Measurements from ENCODE around the gene FCRL5.

The FCRL5 gene

DNA sequence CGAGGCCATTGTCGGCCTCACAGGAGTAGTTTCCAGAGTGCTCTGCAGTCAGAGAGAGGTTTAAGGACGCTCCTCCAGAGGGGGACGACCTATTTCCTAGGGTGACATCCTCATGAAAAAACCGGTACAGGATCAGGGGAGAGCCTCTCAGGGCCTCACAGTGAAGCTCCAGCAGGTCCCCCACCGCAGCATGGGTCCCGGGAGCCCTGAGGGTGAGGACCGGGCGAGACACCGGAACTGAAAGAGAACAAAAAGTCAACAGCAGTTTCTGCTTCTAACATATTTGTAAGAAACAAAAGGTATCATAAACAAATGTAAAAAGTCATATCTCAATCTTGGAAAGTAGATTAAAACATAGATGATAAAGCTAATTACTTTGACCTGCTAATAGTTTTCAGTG, 31.3 kb downstream of the FCRL5 start:
- H3K4me1 ChIP-seq (ENCODE audit: control insufficient read depth, insufficient read depth, low read length) = no peaks in the 10 kb centered on the region
- H3K9ac ChIP-seq (ENCODE audit: low read length) = no peak overlapping the region
- H3K27ac ChIP-seq (ENCODE audit: low read depth, low read length) = no peak overlapping the region
- H3K9me3 ChIP-seq (ENCODE audit: control insufficient read depth, insufficient read depth, low read depth, low read length) = no peaks in the 10 kb centered on the region
- H3K4me3 ChIP-seq (ENCODE audit: low read depth, low read length) = no peak overlapping the region
- no peaks in the 10 kb centered on the region for H3K36me3 ChIP-seq (ENCODE audit: control insufficient read depth, insufficient read depth, low read length)
- no peaks in the 10 kb centered on the region for H3K27me3 ChIP-seq (ENCODE audit: control insufficient read depth, insufficient read depth, low read length)

GRCh38 chr1:157520386-157520935, 31.9 kb downstream of the FCRL5 start:
- H3K9me3 ChIP-seq (ENCODE audit: control insufficient read depth, insufficient read depth, low read depth, low read length) = no peaks in the 10 kb centered on the region
- H3K4me1 ChIP-seq (ENCODE audit: control insufficient read depth, insufficient read depth, low read length) = no peaks in the 10 kb centered on the region
- H3K27me3 ChIP-seq (ENCODE audit: control insufficient read depth, insufficient read depth, low read length) = no peaks in the 10 kb centered on the region
- no peak overlapping the region for H3K27ac ChIP-seq (ENCODE audit: low read depth, low read length)
- H3K4me3 ChIP-seq (ENCODE audit: low read depth, low read length) = no peak overlapping the region
- no peaks in the 10 kb centered on the region for H3K36me3 ChIP-seq (ENCODE audit: control insufficient read depth, insufficient read depth, low read length)
- H3K9ac ChIP-seq (ENCODE audit: low read length) = no peak overlapping the region

DNA sequence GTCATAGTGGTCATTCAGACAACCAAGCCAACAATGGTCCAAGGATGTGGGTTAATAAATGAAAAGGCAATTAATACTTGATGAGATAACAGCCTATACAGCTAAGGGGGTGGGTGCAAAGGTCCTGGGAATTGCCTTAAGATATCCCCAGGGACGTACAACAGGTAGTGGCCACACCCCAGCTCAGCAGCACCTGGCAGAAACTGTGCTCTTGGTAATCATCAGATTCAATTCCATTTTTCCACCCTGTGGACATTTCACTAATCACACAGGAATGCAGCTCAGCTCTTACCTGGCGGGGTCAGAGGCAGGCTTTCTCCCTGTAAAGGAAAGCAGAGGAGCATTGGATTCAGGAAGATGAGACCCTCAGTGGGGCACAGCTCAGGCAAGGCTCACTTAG, 32.9 kb downstream of the FCRL5 start:
- Histone ChIP-seq H3K4me1 (ENCODE audit: control insufficient read depth, insufficient read depth, low read length) (no peaks in the 10 kb centered on the region), H3K36me3 (ENCODE audit: control insufficient read depth, insufficient read depth, low read length) (no peaks in the 10 kb centered on the region), H3K27me3 (ENCODE audit: control insufficient read depth, insufficient read depth, low read length) (no peaks in the 10 kb centered on the region), H3K9ac (ENCODE audit: low read length) (no peak overlapping the region), H3K4me3 (ENCODE audit: low read depth, low read length) (no peak overlapping the region), H3K9me3 (ENCODE audit: control insufficient read depth, insufficient read depth, low read depth, low read length) (no peaks in the 10 kb centered on the region), H3K27ac (ENCODE audit: low read depth, low read length) (no peak overlapping the region)

DNA sequence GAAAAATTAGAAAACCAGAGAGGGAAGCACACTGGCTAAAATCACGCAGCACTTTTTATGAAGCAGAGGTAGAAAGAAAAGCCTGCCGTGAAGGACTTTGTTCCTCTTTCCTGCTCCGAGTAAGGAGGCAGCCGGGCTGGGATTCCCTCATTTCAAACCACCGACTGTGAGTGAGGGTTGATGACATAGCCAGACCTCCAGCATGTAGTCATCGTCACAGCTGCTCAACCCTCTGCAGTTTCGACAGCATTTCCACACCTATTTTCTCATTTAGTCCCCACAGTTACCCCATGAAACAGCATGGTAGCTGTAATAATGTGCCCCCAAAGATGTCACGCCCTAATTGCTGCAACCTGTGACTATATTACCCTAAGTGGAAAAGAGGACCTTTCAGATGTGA, 35.3 kb downstream of the FCRL5 start:
- Histone ChIP-seq H3K36me3 (ENCODE audit: control insufficient read depth, insufficient read depth, low read length) (no peaks in the 10 kb centered on the region), H3K27me3 (ENCODE audit: control insufficient read depth, insufficient read depth, low read length) (no peaks in the 10 kb centered on the region), H3K4me3 (ENCODE audit: low read depth, low read length) (no peak overlapping the region), H3K9me3 (ENCODE audit: control insufficient read depth, insufficient read depth, low read depth, low read length) (no peaks in the 10 kb centered on the region), H3K9ac (ENCODE audit: low read length) (no peak overlapping the region), H3K27ac (ENCODE audit: low read depth, low read length) (no peak overlapping the region), H3K4me1 (ENCODE audit: control insufficient read depth, insufficient read depth, low read length) (no peaks in the 10 kb centered on the region)

DNA sequence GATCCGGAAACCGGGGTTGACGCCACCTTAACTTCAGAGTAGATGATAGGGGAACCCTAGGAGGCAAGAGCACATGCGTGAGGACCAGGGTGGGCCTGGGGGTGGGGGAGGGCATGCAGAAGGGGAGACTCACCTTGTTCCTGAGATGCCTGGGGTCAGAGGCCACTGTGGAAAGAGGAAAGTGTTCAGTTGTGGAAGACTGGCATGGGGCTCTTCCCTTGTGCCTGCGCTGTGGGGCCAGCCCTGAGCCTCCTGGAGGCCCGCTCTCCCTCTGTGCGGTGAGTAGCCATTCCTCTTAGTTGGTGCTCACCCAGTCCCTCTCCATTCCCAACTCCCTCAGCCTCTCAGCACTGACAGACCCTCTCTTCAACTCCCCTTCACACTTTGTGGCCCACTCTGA, 36.6 kb downstream of the FCRL5 start:
- Histone ChIP-seq H3K27ac (ENCODE audit: low read depth, low read length) (no peak overlapping the region), H3K36me3 (ENCODE audit: control insufficient read depth, insufficient read depth, low read length) (no peaks in the 10 kb centered on the region), H3K9me3 (ENCODE audit: control insufficient read depth, insufficient read depth, low read depth, low read length) (no peaks in the 10 kb centered on the region), H3K9ac (ENCODE audit: low read length) (no peak overlapping the region), H3K4me1 (ENCODE audit: control insufficient read depth, insufficient read depth, low read length) (peaks cover 2% of the 10 kb centered on the region; the same call in 1 of the 2 replicates), H3K4me3 (ENCODE audit: low read depth, low read length) (no peak overlapping the region), H3K27me3 (ENCODE audit: control insufficient read depth, insufficient read depth, low read length) (no peaks in the 10 kb centered on the region)

- Histone ChIP-seq H3K27me3 (ENCODE audit: control insufficient read depth, insufficient read depth, low read length) (no peaks in the 10 kb centered on the region), H3K4me3 (ENCODE audit: low read depth, low read length) (no peak overlapping the region), H3K27ac (ENCODE audit: low read depth, low read length) (no peak overlapping the region), H3K36me3 (ENCODE audit: control insufficient read depth, insufficient read depth, low read length) (no peaks in the 10 kb centered on the region), H3K9ac (ENCODE audit: low read length) (no peak overlapping the region), H3K9me3 (ENCODE audit: control insufficient read depth, insufficient read depth, low read depth, low read length) (no peaks in the 10 kb centered on the region), H3K4me1 (ENCODE audit: control insufficient read depth, insufficient read depth, low read length) (peaks cover 4% of the 10 kb centered on the region; the same call in 1 of the 2 replicates)
Observed at GRCh38 chr1:157515141-157515540, 37.2 kb downstream of the FCRL5 start.

DNA sequence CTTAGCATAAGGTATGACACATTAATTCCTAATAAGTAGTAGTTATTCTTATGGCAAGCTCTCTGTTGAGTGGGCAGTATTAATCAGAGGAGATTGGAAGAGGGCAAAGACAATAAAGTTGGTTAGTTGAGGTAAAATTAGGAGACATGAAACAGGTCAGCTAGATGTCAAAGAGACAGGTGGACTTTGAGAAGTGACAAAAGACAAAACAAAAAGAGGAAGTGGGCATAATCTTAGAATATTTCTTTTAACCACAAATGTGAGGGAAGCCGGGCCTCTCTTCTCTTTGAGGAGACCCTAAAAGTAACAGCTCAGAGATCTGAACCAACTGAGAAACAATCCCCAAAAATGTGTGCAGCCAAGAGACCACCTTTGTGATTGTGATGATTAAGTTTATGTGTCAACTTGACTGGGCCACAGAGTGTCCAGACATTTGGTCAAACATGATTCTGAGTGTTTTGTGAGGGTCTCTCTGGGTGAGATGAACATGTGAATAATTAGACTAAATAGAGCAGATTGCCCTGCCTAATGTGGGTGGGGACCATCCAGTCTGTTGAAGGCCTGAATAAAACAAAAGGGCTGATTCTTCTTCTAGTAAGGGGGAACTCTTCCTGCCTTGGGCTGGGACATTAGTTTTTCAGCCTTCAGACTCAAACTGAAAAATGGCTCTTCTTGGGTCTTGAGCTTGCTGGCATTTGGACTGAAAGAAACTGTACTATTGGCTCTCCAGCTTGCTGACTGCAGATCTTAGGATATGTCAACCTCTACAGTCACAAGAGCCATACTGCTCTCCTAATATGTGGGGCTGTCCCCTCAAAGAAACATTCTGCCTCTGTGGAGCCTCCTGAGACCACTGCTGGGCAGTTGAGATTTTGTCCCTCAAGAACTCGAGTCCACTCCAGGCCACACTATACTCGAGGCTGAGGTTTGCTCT, 40.0 kb downstream of the FCRL5 start:
- Histone ChIP-seq H3K27ac (ENCODE audit: low read depth, low read length) (no peak overlapping the region), H3K4me3 (ENCODE audit: low read depth, low read length) (no peak overlapping the region), H3K9ac (ENCODE audit: low read length) (no peak overlapping the region), H3K36me3 (ENCODE audit: control insufficient read depth, insufficient read depth, low read length) (no peaks in the 10 kb centered on the region), H3K4me1 (ENCODE audit: control insufficient read depth, insufficient read depth, low read length) (peaks cover 4% of the 10 kb centered on the region; the same call in 1 of the 2 replicates), H3K9me3 (ENCODE audit: control insufficient read depth, insufficient read depth, low read depth, low read length) (no peaks in the 10 kb centered on the region), H3K27me3 (ENCODE audit: control insufficient read depth, insufficient read depth, low read length) (no peaks in the 10 kb centered on the region)

DNA sequence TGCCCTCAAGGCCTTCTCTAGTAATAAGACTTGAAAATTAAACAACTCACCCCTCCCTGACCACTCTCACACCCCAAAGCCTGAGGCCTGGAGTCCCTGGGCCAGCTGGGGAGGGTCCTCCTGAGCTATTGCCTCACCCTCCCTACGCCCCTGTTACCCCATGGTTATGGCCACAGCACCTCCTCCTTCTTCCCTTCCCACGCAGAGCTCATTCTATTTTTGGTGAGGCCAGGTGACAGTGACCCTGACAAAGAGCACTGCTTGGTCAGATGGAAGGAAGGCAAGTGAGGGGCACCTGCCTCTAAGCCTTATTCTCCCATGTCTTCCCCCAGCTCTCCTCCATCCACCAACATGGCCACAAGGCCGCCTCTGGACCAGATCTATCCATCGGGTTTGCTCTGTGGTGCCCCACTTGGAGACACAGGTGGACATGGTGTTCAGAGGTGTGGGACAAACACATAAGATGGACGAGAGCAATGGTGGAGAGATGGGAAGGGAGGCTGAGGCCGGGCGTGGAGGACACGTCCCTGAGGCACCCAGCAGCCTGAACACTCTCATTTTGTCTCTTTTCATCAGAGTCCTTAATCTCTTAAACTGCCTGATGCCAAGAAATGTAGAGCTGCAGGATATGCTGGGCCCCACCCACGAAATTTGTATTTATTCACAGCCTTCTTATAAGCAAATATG, 42.6 kb downstream of the FCRL5 start:
- Histone ChIP-seq H3K27ac (ENCODE audit: low read depth, low read length) (no peak overlapping the region), H3K9ac (ENCODE audit: low read length) (no peak overlapping the region), H3K9me3 (ENCODE audit: control insufficient read depth, insufficient read depth, low read depth, low read length) (no peaks in the 10 kb centered on the region), H3K4me1 (ENCODE audit: control insufficient read depth, insufficient read depth, low read length) (peaks cover 6% of the 10 kb centered on the region; the same call in 1 of the 2 replicates), H3K4me3 (ENCODE audit: low read depth, low read length) (no peak overlapping the region), H3K27me3 (ENCODE audit: control insufficient read depth, insufficient read depth, low read length) (no peaks in the 10 kb centered on the region), H3K36me3 (ENCODE audit: control insufficient read depth, insufficient read depth, low read length) (no peaks in the 10 kb centered on the region)

DNA sequence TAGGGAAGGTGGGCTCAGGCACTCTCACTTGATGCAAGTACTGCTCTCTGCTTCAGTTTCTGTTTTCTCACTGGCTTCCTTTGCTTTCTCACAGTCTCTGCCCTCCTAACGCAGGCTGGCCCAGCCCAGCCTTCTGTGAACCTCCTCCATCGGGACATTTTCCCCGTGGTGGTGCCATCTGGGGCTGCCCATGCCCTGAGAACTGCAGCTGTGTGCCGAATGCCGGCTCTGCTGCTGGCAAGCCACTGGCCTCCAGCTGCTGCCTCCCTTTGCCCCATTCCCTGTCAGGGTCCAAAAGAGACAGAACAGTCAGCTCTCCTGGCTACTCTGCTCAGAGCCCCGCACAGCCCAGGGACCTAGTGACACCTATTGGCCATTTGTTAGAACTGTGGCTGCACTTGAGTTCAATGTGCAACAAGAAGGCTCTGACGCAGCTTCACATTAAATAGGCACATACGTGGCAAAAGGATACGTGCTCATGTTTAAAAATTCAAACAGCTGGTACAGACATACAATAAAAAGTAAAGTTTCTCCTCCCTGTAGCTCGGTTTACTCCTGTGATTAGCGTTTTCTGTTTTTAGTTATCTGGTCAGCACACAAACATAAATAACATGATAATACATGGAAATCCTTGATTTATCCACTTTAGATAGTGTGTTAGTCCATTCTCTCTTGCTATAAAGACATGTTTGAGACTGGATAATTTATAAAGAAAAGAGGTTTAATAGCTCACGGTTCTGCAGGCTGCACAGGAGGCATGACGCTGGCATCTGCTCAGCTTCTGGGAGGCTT, 46.6 kb downstream of the FCRL5 start:
- no peaks in the 10 kb centered on the region for H3K27me3 ChIP-seq (ENCODE audit: control insufficient read depth, insufficient read depth, low read length)
- H3K4me1 ChIP-seq (ENCODE audit: control insufficient read depth, insufficient read depth, low read length) = peaks cover 3% of the 10 kb centered on the region; the same call in 1 of the 2 replicates
- no peaks in the 10 kb centered on the region for H3K36me3 ChIP-seq (ENCODE audit: control insufficient read depth, insufficient read depth, low read length)
- no peak overlapping the region for H3K9ac ChIP-seq (ENCODE audit: low read length)
- H3K9me3 ChIP-seq (ENCODE audit: control insufficient read depth, insufficient read depth, low read depth, low read length) = no peaks in the 10 kb centered on the region
- no peak overlapping the region for H3K4me3 ChIP-seq (ENCODE audit: low read depth, low read length)
- H3K27ac ChIP-seq (ENCODE audit: low read depth, low read length) = no peak overlapping the region

DNA sequence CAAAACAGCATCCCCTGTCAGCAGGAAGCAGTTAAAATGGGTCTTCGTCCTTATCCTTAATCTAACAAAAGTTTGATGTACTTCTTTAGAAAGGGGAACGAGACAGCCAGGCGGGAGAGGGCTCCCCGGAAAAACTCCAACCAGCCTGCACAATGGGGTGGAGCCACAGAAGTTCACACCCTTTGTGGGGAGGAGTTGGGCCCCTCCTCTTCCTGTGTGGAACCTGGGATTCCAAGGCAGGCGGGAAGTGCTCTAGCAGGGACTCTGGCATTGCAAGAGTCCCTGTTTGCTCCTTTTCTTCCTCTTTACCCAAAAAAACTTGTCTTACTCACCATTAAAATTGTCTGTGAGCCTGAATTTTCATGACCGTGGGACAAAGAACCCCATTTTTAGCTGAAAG, 47.7 kb downstream of the FCRL5 start:
- Histone ChIP-seq H3K4me1 (ENCODE audit: control insufficient read depth, insufficient read depth, low read length) (peaks cover 3% of the 10 kb centered on the region; the same call in 1 of the 2 replicates), H3K4me3 (ENCODE audit: low read depth, low read length) (no peak overlapping the region), H3K9me3 (ENCODE audit: control insufficient read depth, insufficient read depth, low read depth, low read length) (no peaks in the 10 kb centered on the region), H3K27me3 (ENCODE audit: control insufficient read depth, insufficient read depth, low read length) (no peaks in the 10 kb centered on the region), H3K27ac (ENCODE audit: low read depth, low read length) (no peak overlapping the region), H3K9ac (ENCODE audit: low read length) (no peak overlapping the region), H3K36me3 (ENCODE audit: control insufficient read depth, insufficient read depth, low read length) (no peaks in the 10 kb centered on the region)
